GM12878 (cell line): ENCODE measurements around the gene GNG12.

Source experiments
- CTCF ChIP-seq, 3 experiments: IDR thresholded peaks in 2 of 3; conservative IDR thresholded peaks in 1 of 3; 2 replicates each; pipeline ENCODE4 v1.5.1; 2011; ENCODE audit warnings: low read depth in 3 of 3, low read length in 3 of 3, mild to moderate bottlenecking in 3 of 3, control low read depth in 2 of 3, moderate library complexity in 2 of 3, inconsistent platforms in 1 of 3, mixed read lengths in 1 of 3; ENCODE audit not compliant: control insufficient read depth in 2 of 3, insufficient read depth in 1 of 3; ENCODE audit errors: extremely low read depth in 1 of 3
- EZH2 ChIP-seq: IDR thresholded peaks from 2 replicates; pipeline ENCODE4 v1.6.1; 2012; ENCODE audit warnings: low read depth, mild to moderate bottlenecking, control low read depth, inconsistent platforms, low read length, borderline replicate concordance; ENCODE audit not compliant: control insufficient read depth
- RAD51 ChIP-seq: fragments of 450-650 bp; IDR thresholded peaks from 2 replicates; pipeline ENCODE4 v1.6.1; 2016; ENCODE audit warnings: moderate library complexity, mild to moderate bottlenecking, inconsistent platforms
- SIX5 ChIP-seq: IDR thresholded peaks from 2 replicates; pipeline ENCODE4 v1.6.1; 2011; ENCODE audit warnings: mild to moderate bottlenecking, low read depth, low read length, moderate library complexity; ENCODE audit not compliant: severe bottlenecking
- SMC3 ChIP-seq: IDR thresholded peaks from 2 replicates; pipeline ENCODE4 v1.6.1; 2011; ENCODE audit warnings: low read length, improper control_type of control experiment, borderline replicate concordance
- SP1 ChIP-seq: IDR thresholded peaks from one replicate; pipeline ENCODE4 v1.6.1; 2011; ENCODE audit warnings: low read depth, low read length

- TF ChIP-seq CTCF (IDR thresholded peaks at IDR 0.05 in 2 of 3, conservative IDR thresholded peaks at IDR 0.05 in 1 of 3; ENCODE audit: control insufficient read depth in 2 of 3, extremely low read depth in 1 of 3, insufficient read depth in 1 of 3, low read depth in 3 of 3, low read length in 3 of 3) (no peak), SP1 (no peak), SIX5 (no peak), EZH2 (no peak), RAD51 (no peak), SMC3 (no peak)
Measured at GRCh38 chr1:67789551-67789950, 43.7 kb downstream of the GNG12 start.
